ENCODE data around the gene TMEM272. TPM values are rescaled to one million over a fixed set of nuclear protein-coding genes. Genes with fewer than 3 reads are reported as not detected.

TMEM272 gene
- total and polyA plus RNA-seq, 2 of the 13 experiments (the other 11 are each of a cell fraction or from before 2014, with no cell fraction given), result 0.37 to 0.62 TPM

DNA sequence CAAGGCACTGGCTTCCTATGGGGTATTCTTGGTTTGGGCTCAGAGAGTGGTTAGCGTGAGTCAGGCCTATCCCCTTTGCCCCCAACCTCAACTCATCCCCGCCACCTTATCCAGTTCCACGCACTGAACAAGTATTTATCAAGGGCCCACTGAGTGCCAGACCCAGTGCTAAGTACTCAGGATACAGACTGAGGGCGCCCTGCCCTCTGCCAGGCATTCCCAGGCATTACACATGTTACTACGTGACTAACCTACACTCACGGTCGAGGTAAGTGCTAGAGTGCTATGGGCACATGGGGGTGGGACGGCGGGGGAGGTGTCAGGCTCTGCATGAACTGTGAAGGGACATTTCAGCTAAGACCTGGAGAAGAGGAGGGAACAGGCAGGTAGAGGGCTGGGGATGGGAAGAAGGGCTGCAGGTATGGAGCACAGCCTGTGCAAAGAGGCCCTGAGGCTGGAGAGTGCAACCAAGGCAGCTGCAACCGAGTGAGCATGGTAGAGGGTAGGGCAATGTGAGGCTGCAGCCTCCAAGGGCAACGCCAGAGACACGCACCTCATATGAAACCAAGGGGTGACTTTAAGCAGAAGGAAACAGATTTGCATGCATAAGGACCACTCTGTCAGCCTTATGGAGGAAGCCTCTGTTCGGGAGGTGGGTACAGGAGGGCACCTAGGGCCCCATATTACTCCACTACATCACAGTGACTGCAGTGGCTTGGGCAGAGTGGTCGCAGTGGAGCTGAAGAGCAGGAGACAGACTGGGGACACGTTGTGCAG, 63.5 kb downstream of the TMEM272 start (continued):
- TF ChIP-seq, protein P1, sequence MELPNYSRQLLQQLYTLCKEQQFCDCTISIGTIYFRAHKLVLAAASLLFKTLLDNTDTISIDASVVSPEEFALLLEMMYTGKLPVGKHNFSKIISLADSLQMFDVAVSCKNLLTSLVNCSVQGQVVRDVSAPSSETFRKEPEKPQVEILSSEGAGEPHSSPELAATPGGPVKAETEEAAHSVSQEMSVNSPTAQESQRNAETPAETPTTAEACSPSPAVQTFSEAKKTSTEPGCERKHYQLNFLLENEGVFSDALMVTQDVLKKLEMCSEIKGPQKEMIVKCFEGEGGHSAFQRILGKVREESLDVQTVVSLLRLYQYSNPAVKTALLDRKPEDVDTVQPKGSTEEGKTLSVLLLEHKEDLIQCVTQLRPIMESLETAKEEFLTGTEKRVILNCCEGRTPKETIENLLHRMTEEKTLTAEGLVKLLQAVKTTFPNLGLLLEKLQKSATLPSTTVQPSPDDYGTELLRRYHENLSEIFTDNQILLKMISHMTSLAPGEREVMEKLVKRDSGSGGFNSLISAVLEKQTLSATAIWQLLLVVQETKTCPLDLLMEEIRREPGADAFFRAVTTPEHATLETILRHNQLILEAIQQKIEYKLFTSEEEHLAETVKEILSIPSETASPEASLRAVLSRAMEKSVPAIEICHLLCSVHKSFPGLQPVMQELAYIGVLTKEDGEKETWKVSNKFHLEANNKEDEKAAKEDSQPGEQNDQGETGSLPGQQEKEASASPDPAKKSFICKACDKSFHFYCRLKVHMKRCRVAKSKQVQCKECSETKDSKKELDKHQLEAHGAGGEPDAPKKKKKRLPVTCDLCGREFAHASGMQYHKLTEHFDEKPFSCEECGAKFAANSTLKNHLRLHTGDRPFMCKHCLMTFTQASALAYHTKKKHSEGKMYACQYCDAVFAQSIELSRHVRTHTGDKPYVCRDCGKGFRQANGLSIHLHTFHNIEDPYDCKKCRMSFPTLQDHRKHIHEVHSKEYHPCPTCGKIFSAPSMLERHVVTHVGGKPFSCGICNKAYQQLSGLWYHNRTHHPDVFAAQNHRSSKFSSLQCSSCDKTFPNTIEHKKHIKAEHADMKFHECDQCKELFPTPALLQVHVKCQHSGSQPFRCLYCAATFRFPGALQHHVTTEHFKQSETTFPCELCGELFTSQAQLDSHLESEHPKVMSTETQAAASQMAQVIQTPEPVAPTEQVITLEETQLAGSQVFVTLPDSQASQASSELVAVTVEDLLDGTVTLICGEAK (IDR thresholded peaks at IDR 0.05), result no peak
- TF ChIP-seq, protein P1 (CRISPR knock-in tag; IDR thresholded peaks at IDR 0.05), result no peak
- TF ChIP-seq, protein P2, sequence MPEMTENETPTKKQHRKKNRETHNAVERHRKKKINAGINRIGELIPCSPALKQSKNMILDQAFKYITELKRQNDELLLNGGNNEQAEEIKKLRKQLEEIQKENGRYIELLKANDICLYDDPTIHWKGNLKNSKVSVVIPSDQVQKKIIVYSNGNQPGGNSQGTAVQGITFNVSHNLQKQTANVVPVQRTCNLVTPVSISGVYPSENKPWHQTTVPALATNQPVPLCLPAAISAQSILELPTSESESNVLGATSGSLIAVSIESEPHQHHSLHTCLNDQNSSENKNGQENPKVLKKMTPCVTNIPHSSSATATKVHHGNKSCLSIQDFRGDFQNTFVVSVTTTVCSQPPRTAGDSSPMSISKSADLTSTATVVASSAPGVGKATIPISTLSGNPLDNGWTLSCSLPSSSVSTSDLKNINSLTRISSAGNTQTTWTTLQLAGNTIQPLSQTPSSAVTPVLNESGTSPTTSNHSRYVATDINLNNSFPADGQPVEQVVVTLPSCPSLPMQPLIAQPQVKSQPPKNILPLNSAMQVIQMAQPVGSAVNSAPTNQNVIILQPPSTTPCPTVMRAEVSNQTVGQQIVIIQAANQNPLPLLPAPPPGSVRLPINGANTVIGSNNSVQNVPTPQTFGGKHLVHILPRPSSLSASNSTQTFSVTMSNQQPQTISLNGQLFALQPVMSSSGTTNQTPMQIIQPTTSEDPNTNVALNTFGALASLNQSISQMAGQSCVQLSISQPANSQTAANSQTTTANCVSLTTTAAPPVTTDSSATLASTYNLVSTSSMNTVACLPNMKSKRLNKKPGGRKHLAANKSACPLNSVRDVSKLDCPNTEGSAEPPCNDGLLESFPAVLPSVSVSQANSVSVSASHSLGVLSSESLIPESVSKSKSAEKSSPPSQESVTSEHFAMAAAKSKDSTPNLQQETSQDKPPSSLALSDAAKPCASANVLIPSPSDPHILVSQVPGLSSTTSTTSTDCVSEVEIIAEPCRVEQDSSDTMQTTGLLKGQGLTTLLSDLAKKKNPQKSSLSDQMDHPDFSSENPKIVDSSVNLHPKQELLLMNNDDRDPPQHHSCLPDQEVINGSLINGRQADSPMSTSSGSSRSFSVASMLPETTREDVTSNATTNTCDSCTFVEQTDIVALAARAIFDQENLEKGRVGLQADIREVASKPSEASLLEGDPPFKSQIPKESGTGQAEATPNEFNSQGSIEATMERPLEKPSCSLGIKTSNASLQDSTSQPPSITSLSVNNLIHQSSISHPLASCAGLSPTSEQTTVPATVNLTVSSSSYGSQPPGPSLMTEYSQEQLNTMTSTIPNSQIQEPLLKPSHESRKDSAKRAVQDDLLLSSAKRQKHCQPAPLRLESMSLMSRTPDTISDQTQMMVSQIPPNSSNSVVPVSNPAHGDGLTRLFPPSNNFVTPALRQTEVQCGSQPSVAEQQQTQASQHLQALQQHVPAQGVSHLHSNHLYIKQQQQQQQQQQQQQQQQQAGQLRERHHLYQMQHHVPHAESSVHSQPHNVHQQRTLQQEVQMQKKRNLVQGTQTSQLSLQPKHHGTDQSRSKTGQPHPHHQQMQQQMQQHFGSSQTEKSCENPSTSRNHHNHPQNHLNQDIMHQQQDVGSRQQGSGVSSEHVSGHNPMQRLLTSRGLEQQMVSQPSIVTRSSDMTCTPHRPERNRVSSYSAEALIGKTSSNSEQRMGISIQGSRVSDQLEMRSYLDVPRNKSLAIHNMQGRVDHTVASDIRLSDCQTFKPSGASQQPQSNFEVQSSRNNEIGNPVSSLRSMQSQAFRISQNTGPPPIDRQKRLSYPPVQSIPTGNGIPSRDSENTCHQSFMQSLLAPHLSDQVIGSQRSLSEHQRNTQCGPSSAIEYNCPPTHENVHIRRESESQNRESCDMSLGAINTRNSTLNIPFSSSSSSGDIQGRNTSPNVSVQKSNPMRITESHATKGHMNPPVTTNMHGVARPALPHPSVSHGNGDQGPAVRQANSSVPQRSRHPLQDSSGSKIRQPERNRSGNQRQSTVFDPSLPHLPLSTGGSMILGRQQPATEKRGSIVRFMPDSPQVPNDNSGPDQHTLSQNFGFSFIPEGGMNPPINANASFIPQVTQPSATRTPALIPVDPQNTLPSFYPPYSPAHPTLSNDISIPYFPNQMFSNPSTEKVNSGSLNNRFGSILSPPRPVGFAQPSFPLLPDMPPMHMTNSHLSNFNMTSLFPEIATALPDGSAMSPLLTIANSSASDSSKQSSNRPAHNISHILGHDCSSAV (CRISPR knock-in tag; IDR thresholded peaks at IDR 0.05; ENCODE audit: borderline replicate concordance), result no peak
- no peak for TF ChIP-seq ZNF124 (CRISPR knock-in tag; IDR thresholded peaks at IDR 0.05)
- TF ChIP-seq, protein P3, sequence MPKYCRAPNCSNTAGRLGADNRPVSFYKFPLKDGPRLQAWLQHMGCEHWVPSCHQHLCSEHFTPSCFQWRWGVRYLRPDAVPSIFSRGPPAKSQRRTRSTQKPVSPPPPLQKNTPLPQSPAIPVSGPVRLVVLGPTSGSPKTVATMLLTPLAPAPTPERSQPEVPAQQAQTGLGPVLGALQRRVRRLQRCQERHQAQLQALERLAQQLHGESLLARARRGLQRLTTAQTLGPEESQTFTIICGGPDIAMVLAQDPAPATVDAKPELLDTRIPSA (CRISPR knock-in tag; IDR thresholded peaks at IDR 0.05; ENCODE audit: borderline replicate concordance), result no peak
- TF ChIP-seq ZNF232 (CRISPR knock-in tag; IDR thresholded peaks at IDR 0.05; ENCODE audit: borderline replicate concordance), result no peak
- peak; percentile 53; the same call in 1 of the 2 replicates for TF ChIP-seq SMC3 (IDR thresholded peaks at IDR 0.05; ENCODE audit: low read length)
- no peak for TF ChIP-seq ZFP36L1 (CRISPR knock-in tag; IDR thresholded peaks at IDR 0.05)
- TF ChIP-seq FOSL2 (CRISPR knock-in tag; IDR thresholded peaks at IDR 0.05), result no peak
- TF ChIP-seq SRSF1 (optimal IDR thresholded peaks at IDR 0.05; ENCODE audit: low read depth, low read length), result no peak
- TF ChIP-seq BORCS8-MEF2B (CRISPR knock-in tag; IDR thresholded peaks at IDR 0.05), result no peak

Measured in HepG2 (cell line).